Activated CD4-positive, alpha-beta T cell treated with anti-CD3 and anti-CD28 coated beads, Interleukin-2, Interleukin-4, amounts not matched to agents 100 ng/mL and 50 ng/mL, durations not matched to agents 16 hours and 8 hours (primary cell): ENCODE results near the gene STX12.
"Not testable (repeated sequence)": the region's sequence is repeated elsewhere in the genome, so short reads cannot be mapped to it uniquely, and the experiment has no call there.

Experiments
- DNase-seq: peaks from one replicate; pipeline ENCODE4 v3.0.0-alpha.2; 2020; ENCODE audit warnings: low spot score

STX12 gene

GRCh38 chr1:27775336-27775735 lies 2.3 kb downstream of the STX12 start:
- DNase-seq: not testable (repeated sequence)

DNA sequence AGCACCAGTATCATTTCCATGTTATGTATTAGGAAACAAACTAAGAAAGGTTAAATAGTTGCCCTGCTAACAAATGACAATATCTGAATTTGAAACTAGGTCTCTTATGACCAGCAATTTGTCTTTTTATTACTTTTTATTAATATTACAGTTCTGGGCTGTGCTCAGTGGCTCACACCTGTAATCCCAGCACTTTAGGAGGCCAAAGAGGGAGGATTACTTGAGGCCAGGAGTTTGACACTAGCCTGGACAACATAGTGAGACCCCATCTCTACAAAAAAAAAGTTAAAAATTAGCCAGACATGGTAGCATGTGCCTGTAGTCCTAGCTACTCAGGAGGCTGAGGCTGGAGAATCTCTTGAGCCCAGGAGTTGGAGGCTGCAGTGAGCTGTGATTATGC lies 3.3 kb downstream of the STX12 start:
- DNase-seq: not testable (repeated sequence)

GRCh38 chr1:27778056-27778455 lies 5.0 kb downstream of the STX12 start:
- no peak for DNase-seq

DNA sequence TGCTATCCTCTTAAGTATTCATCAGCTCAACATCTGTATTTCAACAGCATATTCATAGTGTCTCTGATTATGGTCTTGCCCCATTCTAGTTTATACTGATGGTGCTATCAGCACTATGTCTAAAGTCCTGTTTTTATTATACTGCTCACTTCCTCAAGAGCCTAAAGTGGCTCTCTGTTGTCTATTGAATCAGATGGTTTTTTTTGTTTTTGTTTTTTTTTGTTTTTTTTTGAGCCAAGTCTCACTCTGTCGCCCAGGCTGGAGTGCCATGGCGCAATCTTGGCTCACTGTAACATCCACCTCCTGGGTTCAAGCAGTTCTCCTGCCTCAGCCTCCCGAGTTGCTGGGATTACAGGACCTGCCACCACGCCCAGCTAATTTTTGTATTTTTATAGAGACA lies 6.1 kb downstream of the STX12 start:
- DNase-seq: no peak

- DNase-seq: no peak
These were observed 9.9 kb downstream of the STX12 start for GRCh38 chr1:27782950-27783349.

- DNase-seq: no peak
These were observed 11.7 kb downstream of the STX12 start for GRCh38 chr1:27784700-27785099.

DNA sequence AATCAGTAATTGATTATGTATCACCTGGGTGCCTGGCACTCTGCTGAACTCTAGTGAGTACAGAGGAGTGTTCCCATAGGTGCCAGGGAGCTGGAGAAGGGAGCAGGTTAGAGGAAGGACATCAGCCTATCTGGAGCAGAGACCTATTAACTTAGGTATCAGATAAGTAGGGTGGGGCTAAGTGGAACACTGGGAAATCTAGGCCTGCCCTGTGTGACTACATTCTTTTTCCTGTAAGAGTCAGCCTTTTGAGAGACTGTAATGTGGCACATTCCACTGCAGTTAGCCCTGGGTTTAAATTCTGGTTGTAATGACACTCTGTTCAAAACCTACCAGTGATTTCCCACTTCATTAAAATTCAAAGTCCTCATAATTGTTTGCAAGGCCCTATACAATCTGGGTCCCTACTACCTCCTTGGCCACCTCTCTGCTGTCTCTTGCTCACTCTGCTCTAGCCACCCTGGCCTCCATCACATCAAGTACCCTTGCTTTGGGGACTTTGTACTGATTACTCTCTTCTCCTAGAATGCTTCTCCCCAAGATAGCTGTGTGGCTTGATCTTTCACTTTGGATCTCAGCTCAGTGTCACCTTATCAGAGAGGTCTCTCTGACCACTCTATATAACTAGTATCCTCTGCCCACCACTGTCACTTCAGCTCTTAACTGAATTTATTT lies 12.9 kb downstream of the STX12 start:
- DNase-seq: no peak

- no peak for DNase-seq
These were observed 14.9 kb downstream of the STX12 start for GRCh38 chr1:27787895-27788294.

DNA sequence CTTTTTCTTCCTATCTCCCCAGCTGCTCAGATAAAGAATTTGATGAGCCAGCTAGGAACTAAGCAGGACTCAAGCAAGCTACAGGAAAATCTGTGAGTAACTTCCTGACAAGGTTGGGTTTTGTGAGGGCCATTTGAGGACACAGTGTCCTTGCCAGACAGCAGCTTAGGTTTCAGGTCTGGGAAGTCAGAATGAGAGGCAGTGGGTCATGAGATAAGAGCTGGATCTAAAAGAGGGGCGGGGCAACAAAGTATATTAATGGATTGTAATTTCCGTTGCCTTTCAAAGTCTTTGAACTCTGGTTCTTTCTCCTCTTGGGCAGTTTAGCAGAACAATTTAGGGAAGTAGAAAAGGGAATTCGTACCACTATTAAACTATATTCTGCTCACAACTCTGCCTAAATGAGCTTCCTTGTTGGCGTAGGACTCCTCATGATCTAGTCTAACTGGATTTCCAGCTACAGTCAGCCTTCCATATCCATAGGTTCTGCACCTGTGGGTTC lies 16.6 kb downstream of the STX12 start:
- DNase-seq: no peak

GRCh38 chr1:27790270-27790669 lies 17.3 kb downstream of the STX12 start:
- DNase-seq: not testable (repeated sequence)

GRCh38 chr1:27795601-27796000 lies 22.6 kb downstream of the STX12 start:
- DNase-seq: peak; percentile 46

- DNase-seq: peak; percentile 16
These were observed 31.8 kb downstream of the STX12 start for GRCh38 chr1:27804791-27805190.

GRCh38 chr1:27806758-27807157 lies 33.7 kb downstream of the STX12 start:
- DNase-seq: no peak

DNA sequence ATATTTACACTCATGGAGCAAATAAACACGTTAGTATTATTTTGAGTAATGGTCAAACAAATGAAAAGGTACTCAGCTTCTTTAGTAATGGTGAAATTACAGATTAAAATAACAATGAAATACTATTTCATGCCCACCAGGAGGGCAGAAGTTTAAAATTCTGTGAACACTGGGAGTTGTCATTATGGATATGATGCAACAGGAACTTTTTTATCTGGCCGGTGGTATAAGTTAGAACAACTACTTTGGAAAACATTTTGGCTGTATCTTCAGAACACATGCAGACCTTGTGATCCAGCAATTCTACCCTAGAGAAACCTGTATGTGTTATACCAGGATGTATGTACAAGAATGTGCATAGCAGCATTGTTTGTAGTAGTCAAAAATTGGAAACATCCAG lies 34.4 kb downstream of the STX12 start:
- no peak for DNase-seq

DNA sequence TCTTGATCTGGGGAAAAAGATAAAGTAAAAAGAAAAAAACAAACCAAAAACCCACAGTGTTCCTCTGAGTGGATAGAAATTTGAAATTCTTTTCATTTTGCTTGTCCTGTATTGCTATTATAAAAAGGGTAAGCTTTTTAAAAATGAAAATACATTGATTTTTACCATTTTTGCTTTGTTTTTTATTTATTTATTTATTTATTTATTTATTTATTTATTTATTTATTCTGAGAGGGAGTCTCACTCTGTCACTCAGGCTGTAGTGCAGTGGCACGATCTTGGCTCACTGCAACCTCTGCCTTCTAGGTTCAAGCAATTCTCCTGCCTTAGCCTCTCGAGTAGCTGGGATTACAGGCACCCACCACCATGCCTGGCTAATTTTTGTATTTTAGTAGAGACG lies 35.1 kb downstream of the STX12 start:
- not testable (repeated sequence) for DNase-seq

DNA sequence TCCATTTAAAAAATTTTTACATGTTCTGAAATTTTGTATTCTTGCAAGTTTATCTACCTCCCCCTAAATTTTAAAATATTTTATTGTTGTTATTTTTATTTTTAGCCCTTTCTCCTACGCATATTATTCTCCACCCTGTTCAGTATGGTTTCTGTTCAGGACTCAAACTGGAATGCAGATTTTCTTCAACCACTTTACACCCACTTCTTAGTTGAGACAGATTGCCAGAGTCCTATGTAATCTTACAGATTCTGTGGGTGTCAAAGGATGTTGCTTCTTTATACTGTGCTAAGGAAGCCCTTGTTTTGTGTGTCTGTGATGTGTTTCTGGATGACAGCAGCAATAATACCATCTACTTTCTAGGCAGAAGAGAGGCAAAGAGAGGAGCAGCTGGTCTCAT lies 36.9 kb downstream of the STX12 start:
- DNase-seq: no peak

DNA sequence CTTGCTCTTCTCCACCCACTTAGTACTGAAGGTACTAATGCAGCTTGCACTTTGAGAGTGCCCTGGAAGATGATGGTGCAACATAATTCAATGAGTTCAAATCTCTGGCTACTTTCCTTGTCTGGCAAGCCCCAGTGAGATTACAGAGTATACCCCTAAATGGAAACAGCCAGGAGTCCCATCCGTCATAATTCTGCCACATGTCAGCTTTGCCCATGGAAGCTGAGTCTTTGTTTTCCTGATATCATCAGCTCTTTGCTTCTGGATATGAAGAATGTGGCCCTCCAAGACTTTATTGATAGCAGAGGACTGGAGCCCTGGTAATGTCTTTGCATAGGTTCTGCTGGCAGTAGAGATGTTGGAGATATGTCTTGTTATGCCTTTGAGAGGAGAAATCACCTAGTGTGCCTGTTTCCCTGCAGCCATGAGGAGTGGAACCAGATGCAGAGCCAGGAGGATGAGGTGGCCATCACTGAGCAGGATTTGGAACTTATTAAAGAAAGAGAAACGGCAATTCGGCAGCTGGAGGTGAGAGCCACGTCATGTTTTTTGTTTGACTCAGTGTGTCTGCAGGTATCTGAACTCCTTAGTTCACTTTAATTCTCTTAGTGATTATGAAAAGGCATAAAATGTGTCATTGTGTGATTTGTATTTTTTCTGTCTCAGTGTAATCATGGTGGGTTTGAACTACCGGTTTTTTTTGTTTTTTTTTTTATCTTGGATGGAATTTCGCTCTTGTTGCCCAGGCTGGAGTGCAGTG lies 38.9 kb downstream of the STX12 start:
- peak; percentile 37 for DNase-seq

DNA sequence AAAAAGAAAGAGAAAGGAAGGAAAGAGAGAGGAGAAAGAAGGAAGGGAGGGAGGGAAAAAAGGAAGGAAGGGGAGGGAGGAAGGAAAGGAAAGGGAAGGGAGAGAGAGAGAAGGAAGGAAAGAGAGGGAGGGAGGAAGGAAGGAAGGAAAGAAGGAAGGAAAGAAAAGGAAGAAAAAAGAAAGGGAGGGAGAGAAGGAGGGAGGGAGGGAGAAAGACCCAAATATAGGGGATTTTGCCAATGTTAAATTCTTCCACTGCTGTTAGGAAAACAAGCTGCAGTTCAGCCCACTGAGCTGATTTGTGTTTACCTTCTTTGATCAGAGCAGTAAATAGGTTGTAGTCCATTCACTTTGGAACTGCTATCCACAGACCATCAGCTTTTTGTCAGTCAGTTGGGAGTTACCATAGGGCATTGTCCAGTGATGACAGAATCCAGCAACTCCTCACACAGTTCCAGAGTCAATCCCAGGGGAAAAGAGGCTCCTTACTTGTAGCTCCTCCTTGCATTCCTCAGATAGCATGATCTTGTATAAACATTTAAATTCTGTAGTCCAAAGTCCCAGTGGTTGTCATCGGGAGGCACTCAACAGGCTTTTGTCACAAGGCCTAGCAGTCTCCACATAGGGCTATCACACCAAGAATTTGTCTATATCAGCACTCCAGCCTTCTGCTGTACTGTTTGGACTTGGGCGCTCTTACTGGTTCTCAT lies 44.1 kb downstream of the STX12 start:
- DNase-seq: no peak

GRCh38 chr1:27821761-27822315 lies 48.8 kb downstream of the STX12 start:
- no peak for DNase-seq

GRCh38 chr1:27823784-27824183 lies 50.8 kb downstream of the STX12 start:
- DNase-seq: no peak

- no peak for DNase-seq
These were observed 51.4 kb downstream of the STX12 start for GRCh38 chr1:27824411-27824810.

DNA sequence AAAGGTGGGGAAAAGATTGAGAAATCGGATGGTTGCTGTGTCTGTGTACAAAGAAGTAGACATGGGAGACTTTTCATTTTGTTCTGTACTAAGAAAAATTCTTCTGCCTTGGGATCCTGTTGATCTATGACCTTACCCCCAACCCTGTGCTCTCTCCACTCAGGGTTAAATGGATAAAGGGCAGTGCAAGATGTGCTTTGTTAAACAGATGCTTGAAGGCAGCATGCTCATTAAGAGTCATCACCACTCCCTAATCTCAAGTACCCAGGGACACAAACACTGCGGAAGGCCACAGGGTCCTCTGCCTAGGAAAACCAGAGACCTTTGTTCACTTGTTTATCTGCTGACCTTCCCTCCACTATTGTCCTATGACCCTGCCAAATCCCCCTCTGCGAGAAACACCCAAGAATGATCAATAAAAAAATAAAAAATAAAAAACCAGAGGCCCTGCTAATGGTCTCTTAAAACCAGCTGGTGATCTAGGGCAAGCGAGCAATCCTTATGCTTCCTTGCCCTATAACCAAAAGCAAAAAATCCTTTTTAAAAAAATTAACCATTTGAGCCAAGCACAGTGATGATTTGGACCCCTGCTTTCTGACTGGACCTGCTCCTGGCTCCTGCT lies 56.4 kb downstream of the STX12 start:
- not testable (repeated sequence) for DNase-seq
